ENCODE measurements around the gene TAS2R14. TPM values are rescaled to one million over a fixed set of nuclear protein-coding genes. Genes with fewer than 3 reads are reported as not detected.

TAS2R14 gene
- total and polyA plus RNA-seq, 7 donors, result 0.18 to 0.85 (median 0.66) TPM

GRCh38 chr12:10941916-10942607, 3.0 kb upstream of the TAS2R14 start:
- Histone ChIP-seq H3K4me1 (no peaks in the 10 kb centered on the region), H3K4me3 (no peak overlapping the region), H3K9me3 (no peaks in the 10 kb centered on the region), H3K27ac (no peak overlapping the region), H3K27me3 (ENCODE audit: insufficient read depth in 3 of 3, low read length in 2 of 3) (no peaks in the 10 kb centered on the region), H3K36me3 (ENCODE audit: insufficient read depth in 1 of 2, low read depth in 1 of 2) (no peaks in the 10 kb centered on the region)
- no peak for TF ChIP-seq CTCF (IDR thresholded peaks at IDR 0.05)
- ATAC-seq (peak in 1 of 4 donors; percentile 25), DNase-seq (no peak)
- 72 to 80% (median 77%) methylated on average over 4 of the region's 4 CpGs for WGBS, 3 donors
- intact Hi-C loops (cut with DNase I), result no loop called here

- no peak for ATAC-seq
- Histone ChIP-seq H3K4me1 (no peaks in the 10 kb centered on the region), H3K36me3 (ENCODE audit: insufficient read depth in 1 of 2, low read depth in 1 of 2) (no peaks in the 10 kb centered on the region)
These were observed 2.3 kb upstream of the TAS2R14 start for GRCh38 chr12:10941369-10941768.

DNA sequence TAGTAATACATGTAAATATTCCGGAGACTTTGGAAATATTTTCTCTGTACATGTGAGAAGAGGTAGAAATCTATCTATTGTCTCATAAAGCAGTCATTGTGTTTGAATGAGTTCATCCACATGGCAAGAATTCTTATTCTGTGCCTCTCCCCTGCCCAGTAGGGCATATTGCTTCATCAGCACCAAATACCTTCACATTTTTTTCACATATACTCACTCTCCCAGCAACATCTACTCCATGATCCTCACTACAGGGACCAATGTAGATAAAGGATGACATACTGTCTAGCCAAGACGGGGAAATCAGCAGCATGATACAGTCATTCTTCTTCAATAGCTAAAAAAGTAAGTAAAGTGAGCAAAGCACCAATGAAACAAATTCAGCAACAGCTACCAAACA, 1.3 kb upstream of the TAS2R14 start:
- intact Hi-C loops (cut with DNase I), result no loop called here

More at GRCh38 chr12:10941369-10941768, 2.3 kb upstream of the TAS2R14 start:
- Histone ChIP-seq H3K27ac (no peak overlapping the region), H3K4me3 (no peak overlapping the region), H3K9me3 (no peaks in the 10 kb centered on the region), H3K27me3 (ENCODE audit: insufficient read depth in 3 of 3, low read length in 2 of 3) (no peaks in the 10 kb centered on the region)
- TF ChIP-seq CTCF (IDR thresholded peaks at IDR 0.05), result no peak
- intact Hi-C loops (cut with DNase I), result no loop called here
- DNase-seq, result no peak

GRCh38 chr12:10936506-10936905, 2.6 kb downstream of the TAS2R14 start:
- Histone ChIP-seq H3K9me3 (no peaks in the 10 kb centered on the region), H3K27me3 (ENCODE audit: insufficient read depth in 3 of 3, low read length in 2 of 3) (no peaks in the 10 kb centered on the region), H3K4me3 (no peak overlapping the region), H3K27ac (no peak overlapping the region), H3K4me1 (no peaks in the 10 kb centered on the region), H3K36me3 (ENCODE audit: insufficient read depth in 1 of 2, low read depth in 1 of 2) (no peaks in the 10 kb centered on the region)
- DNase-seq, result no peak
- no peak for ATAC-seq
- TF ChIP-seq CTCF (IDR thresholded peaks at IDR 0.05), result no peak
- intact Hi-C loops (cut with DNase I), result no loop called here
- WGBS, 3 donors, result 90 to 100% (median 97%) methylated on average over 1 of the region's 1 CpG

More for the DNA sequence above, 1.3 kb upstream of the TAS2R14 start:
- H3K9me3 ChIP-seq, result no peaks in the 10 kb centered on the region
- 94 to 98% (median 96%) methylated on average over 2 of the region's 2 CpGs for WGBS, 3 donors
- H3K36me3 ChIP-seq (ENCODE audit: insufficient read depth in 1 of 2, low read depth in 1 of 2), result no peaks in the 10 kb centered on the region
- DNase-seq (no peak), ATAC-seq (no peak)
- TF ChIP-seq CTCF (IDR thresholded peaks at IDR 0.05), result no peak
- H3K4me1 ChIP-seq, result no peaks in the 10 kb centered on the region
- no peak overlapping the region for H3K27ac ChIP-seq
- no peaks in the 10 kb centered on the region for H3K27me3 ChIP-seq (ENCODE audit: insufficient read depth in 3 of 3, low read length in 2 of 3)
- no peak overlapping the region for H3K4me3 ChIP-seq
